ENCODE results near the gene BCLAF1. TPM values are rescaled to one million over a fixed set of nuclear protein-coding genes. Genes with fewer than 3 reads are reported as not detected.

BCLAF1 gene
- total and polyA plus RNA-seq, 12 donors = 13.1 to 102 (median 92.2) TPM

DNA sequence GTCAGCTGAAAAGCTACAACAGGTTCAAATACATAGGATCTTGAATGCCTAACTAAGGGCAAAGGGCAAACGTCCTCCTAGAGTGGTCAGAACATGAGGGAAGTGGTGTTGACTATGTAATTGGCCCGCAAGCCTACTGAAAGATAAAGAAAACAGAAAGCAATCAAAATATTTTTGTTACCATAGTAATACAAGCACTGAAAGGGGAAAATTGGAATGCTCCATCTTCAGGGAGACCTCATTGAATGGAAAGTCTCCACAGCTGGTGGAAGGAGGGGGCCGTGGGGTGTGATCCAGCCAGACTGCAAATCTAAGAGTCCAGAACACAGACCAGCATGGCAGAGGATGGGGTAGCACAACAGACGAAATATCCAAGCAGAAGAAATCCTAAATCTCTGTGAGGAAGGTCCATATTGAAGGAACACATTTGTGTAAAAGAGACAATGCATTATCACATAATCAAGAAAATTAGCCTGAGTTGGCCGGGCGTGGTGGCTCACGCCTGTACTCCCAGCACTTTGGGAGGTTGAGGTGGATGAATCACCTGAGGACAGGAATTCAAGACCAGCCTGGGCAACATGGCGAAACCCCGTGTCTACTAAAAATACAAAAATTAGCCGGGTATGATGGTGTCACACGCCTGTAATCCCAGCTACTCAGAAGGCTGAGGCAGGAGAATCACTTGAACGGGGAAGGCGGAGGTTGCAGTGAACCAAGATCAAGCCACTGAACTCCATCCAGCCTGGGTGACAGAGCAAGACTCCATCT lies 79.1 kb downstream of the BCLAF1 start:
- WGBS, 2 donors = 87 to 89% methylated on average over 13 of the region's 13 CpGs
- Histone ChIP-seq H3K4me1 (peaks cover 0 to 4% (median 0%) of the 10 kb centered on the region in 9 donors), H3K27ac (no peak overlapping the region), H3K4me3 (no peak overlapping the region), H3K9me3 (no peaks in the 10 kb centered on the region), H3K36me3 (no peaks in the 10 kb centered on the region), H3K27me3 (no peaks in the 10 kb centered on the region)
- DNase-seq (no peak), ATAC-seq (peak in 3 of 8 donors; percentile 35 to 67 (median 37))
- TF ChIP-seq CTCF (IDR thresholded peaks at IDR 0.05) = no peak
- intact Hi-C loops (cut with DNase I) = no loop called here

DNA sequence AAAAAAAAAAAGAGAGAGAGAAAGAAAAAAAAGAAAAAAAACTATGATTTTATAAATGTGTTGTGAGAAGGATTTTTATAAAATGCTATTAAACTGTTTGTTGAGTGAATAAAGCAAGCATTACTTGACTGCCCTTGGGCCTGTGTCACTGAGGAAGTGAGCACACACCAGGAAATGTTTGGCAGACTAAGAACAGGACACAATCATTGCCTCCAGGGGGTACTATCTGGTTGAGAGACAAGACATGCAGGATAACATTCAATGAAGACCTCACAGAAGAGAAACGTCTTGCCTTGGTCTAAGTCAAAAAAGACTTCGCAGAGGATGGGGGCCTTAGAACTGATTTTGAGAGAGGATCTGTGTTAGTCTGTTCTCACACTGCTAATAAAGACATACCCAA lies 80.2 kb downstream of the BCLAF1 start:
- Histone ChIP-seq H3K4me3 (no peak overlapping the region), H3K27me3 (no peaks in the 10 kb centered on the region), H3K36me3 (no peaks in the 10 kb centered on the region), H3K9me3 (no peaks in the 10 kb centered on the region), H3K4me1 (peaks cover 0 to 4% (median 0%) of the 10 kb centered on the region in 9 donors), H3K27ac (no peak overlapping the region)
- no peak for TF ChIP-seq CTCF (IDR thresholded peaks at IDR 0.05)
- ATAC-seq (no peak), DNase-seq (no peak)
- intact Hi-C loops (cut with DNase I) = no loop called here
- WGBS, 2 donors = 81 to 90% methylated on average over 2 of the region's 2 CpGs

DNA sequence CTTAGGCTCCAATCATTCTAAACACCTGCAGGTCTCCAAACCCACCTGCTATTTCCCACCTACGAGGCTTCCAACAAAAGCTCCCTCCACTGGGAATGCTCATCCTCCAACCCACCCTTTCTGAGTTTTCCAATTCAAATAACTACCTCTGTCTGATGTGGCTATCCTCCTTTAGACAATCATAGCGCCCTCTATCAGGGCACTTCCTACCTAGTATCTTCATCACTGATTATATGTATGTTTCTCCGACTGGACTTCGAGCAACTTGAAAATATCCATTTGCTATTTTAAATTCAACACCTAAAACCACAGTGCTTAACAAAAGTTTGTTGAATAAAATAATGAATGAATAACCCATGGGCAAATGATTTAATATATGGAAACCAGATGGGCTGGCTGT lies 80.9 kb downstream of the BCLAF1 start:
- DNase-seq = no peak
- TF ChIP-seq CTCF (IDR thresholded peaks at IDR 0.05) = no peak
- no peaks in the 10 kb centered on the region for H3K9me3 ChIP-seq
- H3K4me3 ChIP-seq = no peak overlapping the region
- no peak for ATAC-seq
- intact Hi-C loops (cut with DNase I) = no loop called here
- H3K4me1 ChIP-seq = peaks cover 0 to 4% (median 0%) of the 10 kb centered on the region in 9 donors
- H3K27ac ChIP-seq = no peak overlapping the region
- H3K27me3 ChIP-seq = no peaks in the 10 kb centered on the region
- no peaks in the 10 kb centered on the region for H3K36me3 ChIP-seq
- WGBS, 2 donors = 93 to 94% methylated on average over 4 of the region's 4 CpGs

Other genes starting within 250 kb of the BCLAF1 start
- under 1 TPM in 4 of 10 donors, not detected in 6; 0.20 to 0.69 (median 0.27) TPM for gene MTFR2, start 39.5 kb downstream of the BCLAF1 start, total RNA-seq
- gene MTFR2, start 39.5 kb downstream of the BCLAF1 start, polyA plus RNA-seq = under 1 TPM; 0.20 to 0.44 TPM